Measurements from ENCODE around the gene TRIM25. TPM values are rescaled to one million over a fixed set of nuclear protein-coding genes. Genes with fewer than 3 reads are reported as not detected.

The TRIM25 gene
- total RNA-seq, 1 donor from 2014 or later: 105 TPM

GRCh38 chr17:56849131-56849530, 64.7 kb downstream of the TRIM25 start:
- no peak for FAIRE-seq
- Histone ChIP-seq H3K4me1 (ENCODE audit: insufficient read depth, low read length) (no peaks in the 10 kb centered on the region), H3K27me3 (ENCODE audit: insufficient read depth, low read length) (no peaks in the 10 kb centered on the region), H3K27ac (ENCODE audit: low read depth, low read length) (no peak overlapping the region), H3K4me3 (ENCODE audit: insufficient read depth, low read depth, low read length) (no peak overlapping the region), H3K36me3 (ENCODE audit: insufficient read depth, low read length) (no peaks in the 10 kb centered on the region), H4K20me1 (ENCODE audit: insufficient read depth, low read length) (no peaks in the 10 kb centered on the region), H3K4me2 (ENCODE audit: low read length) (no peak overlapping the region), H3K79me2 (ENCODE audit: insufficient read depth, low read length) (no peaks in the 10 kb centered on the region), H2AFZ (ENCODE audit: low read depth, low read length) (no peak overlapping the region), H3K9me3 (ENCODE audit: insufficient read depth, low read depth, low read length) (no peaks in the 10 kb centered on the region), H3K9ac (ENCODE audit: low read length) (no peak overlapping the region)
- no peaks in the 10 kb centered on the region for H3K4me1 Mint-ChIP-seq (ENCODE audit: low read depth, unreplicated experiment)
- no peak for TF ChIP-seq EZH2 (IDR thresholded peaks at IDR 0.05; ENCODE audit: insufficient read depth, low read length)
- TF ChIP-seq CTCF (IDR thresholded peaks at IDR 0.05; ENCODE audit: insufficient read depth, low read depth, low read length): no peak
- no peak overlapping the region for H3K27ac Mint-ChIP-seq (ENCODE audit: unreplicated experiment)
- DNase-seq (ENCODE audit: low read depth): no peak
- H3K4me3 Mint-ChIP-seq (ENCODE audit: unreplicated experiment): no peak overlapping the region
- peaks cover 10% of the 10 kb centered on the region for H3K36me3 Mint-ChIP-seq (ENCODE audit: low read depth, unreplicated experiment)
- no peaks in the 10 kb centered on the region for H3K9me3 Mint-ChIP-seq (ENCODE audit: unreplicated experiment)
- H3K27me3 Mint-ChIP-seq (ENCODE audit: low read depth, unreplicated experiment): no peaks in the 10 kb centered on the region

GRCh38 chr17:56847106-56847505, 66.7 kb downstream of the TRIM25 start:
- H3K9me3 Mint-ChIP-seq (ENCODE audit: unreplicated experiment): no peaks in the 10 kb centered on the region
- no peak for FAIRE-seq
- DNase-seq (ENCODE audit: low read depth): no peak
- Histone ChIP-seq H3K36me3 (ENCODE audit: insufficient read depth, low read length) (no peaks in the 10 kb centered on the region), H3K9ac (ENCODE audit: low read length) (no peak overlapping the region), H4K20me1 (ENCODE audit: insufficient read depth, low read length) (no peaks in the 10 kb centered on the region), H3K9me3 (ENCODE audit: insufficient read depth, low read depth, low read length) (no peaks in the 10 kb centered on the region), H3K4me3 (ENCODE audit: insufficient read depth, low read depth, low read length) (no peak overlapping the region), H3K27ac (ENCODE audit: low read depth, low read length) (no peak overlapping the region), H3K79me2 (ENCODE audit: insufficient read depth, low read length) (no peaks in the 10 kb centered on the region), H3K4me1 (ENCODE audit: insufficient read depth, low read length) (no peaks in the 10 kb centered on the region), H3K4me2 (ENCODE audit: low read length) (no peak overlapping the region), H3K27me3 (ENCODE audit: insufficient read depth, low read length) (no peaks in the 10 kb centered on the region), H2AFZ (ENCODE audit: low read depth, low read length) (no peak overlapping the region)
- no peak overlapping the region for H3K4me3 Mint-ChIP-seq (ENCODE audit: unreplicated experiment)
- no peak for TF ChIP-seq CTCF (IDR thresholded peaks at IDR 0.05; ENCODE audit: insufficient read depth, low read depth, low read length)
- no peak for TF ChIP-seq EZH2 (IDR thresholded peaks at IDR 0.05; ENCODE audit: insufficient read depth, low read length)
- no peak overlapping the region for H3K27ac Mint-ChIP-seq (ENCODE audit: unreplicated experiment)
- no peaks in the 10 kb centered on the region for H3K4me1 Mint-ChIP-seq (ENCODE audit: low read depth, unreplicated experiment)
- H3K27me3 Mint-ChIP-seq (ENCODE audit: low read depth, unreplicated experiment): no peaks in the 10 kb centered on the region
- H3K36me3 Mint-ChIP-seq (ENCODE audit: low read depth, unreplicated experiment): peaks cover 8% of the 10 kb centered on the region

- Histone ChIP-seq H4K20me1 (ENCODE audit: insufficient read depth, low read length) (no peaks in the 10 kb centered on the region), H2AFZ (ENCODE audit: low read depth, low read length) (no peak overlapping the region), H3K9me3 (ENCODE audit: insufficient read depth, low read depth, low read length) (no peaks in the 10 kb centered on the region), H3K27ac (ENCODE audit: low read depth, low read length) (no peak overlapping the region), H3K27me3 (ENCODE audit: insufficient read depth, low read length) (no peaks in the 10 kb centered on the region), H3K79me2 (ENCODE audit: insufficient read depth, low read length) (no peaks in the 10 kb centered on the region), H3K4me1 (ENCODE audit: insufficient read depth, low read length) (no peaks in the 10 kb centered on the region), H3K36me3 (ENCODE audit: insufficient read depth, low read length) (no peaks in the 10 kb centered on the region), H3K4me2 (ENCODE audit: low read length) (no peak overlapping the region), H3K9ac (ENCODE audit: low read length) (no peak overlapping the region), H3K4me3 (ENCODE audit: insufficient read depth, low read depth, low read length) (no peak overlapping the region)
- Mint-ChIP-seq H3K4me1 (ENCODE audit: low read depth, unreplicated experiment) (no peaks in the 10 kb centered on the region), H3K27ac (ENCODE audit: unreplicated experiment) (no peak overlapping the region), H3K9me3 (ENCODE audit: unreplicated experiment) (no peaks in the 10 kb centered on the region), H3K4me3 (ENCODE audit: unreplicated experiment) (no peak overlapping the region), H3K36me3 (ENCODE audit: low read depth, unreplicated experiment) (peaks cover 4% of the 10 kb centered on the region), H3K27me3 (ENCODE audit: low read depth, unreplicated experiment) (no peaks in the 10 kb centered on the region)
- FAIRE-seq: no peak
- TF ChIP-seq CTCF (IDR thresholded peaks at IDR 0.05; ENCODE audit: insufficient read depth, low read depth, low read length) (no peak), EZH2 (IDR thresholded peaks at IDR 0.05; ENCODE audit: insufficient read depth, low read length) (no peak)
- no peak for DNase-seq (ENCODE audit: low read depth)
Observed at GRCh38 chr17:56845934-56846333, 67.9 kb downstream of the TRIM25 start.

Data from astrocyte (in vitro differentiated cells and primary cell).